IgD-negative memory B cell (primary cell): Measurements from ENCODE around the gene C9orf85. TPM values are rescaled to one million over a fixed set of nuclear protein-coding genes. Genes with fewer than 3 reads are reported as not detected.
"Not testable (repeated sequence)": the region's sequence is repeated elsewhere in the genome, so short reads cannot be mapped to it uniquely, and the experiment has no call there.

Source experiments
- H3K27ac Mint-ChIP-seq, 3 donors: one replicate each; pipeline ENCODE4 v1.8.0; 2020 to 2022; ENCODE audit warnings: mild to moderate bottlenecking in 3 of 3, mixed read lengths in 3 of 3, moderate library complexity in 1 of 3
- H3K27me3 Mint-ChIP-seq: one replicate; pipeline ENCODE4 v1.8.0; 2021; ENCODE audit warnings: mixed read lengths
- H3K36me3 Mint-ChIP-seq: one replicate; pipeline ENCODE4 v1.8.0; 2020; ENCODE audit warnings: mild to moderate bottlenecking, mixed read lengths
- H3K4me1 Mint-ChIP-seq, 3 donors: one replicate each; pipeline ENCODE4 v1.8.0; 2020 to 2022; ENCODE audit warnings: mixed read lengths in 3 of 3, mild to moderate bottlenecking in 1 of 3
- H3K4me3 Mint-ChIP-seq, 4 donors: one replicate each; pipeline ENCODE4 v1.8.0; 2020 to 2022; ENCODE audit warnings: mild to moderate bottlenecking in 4 of 4, mixed read lengths in 4 of 4, moderate library complexity in 3 of 4
- H3K9me3 Mint-ChIP-seq, 3 donors: one replicate each; pipeline ENCODE4 v1.8.0; 2020 to 2021; ENCODE audit warnings: mixed read lengths in 3 of 3, mild to moderate bottlenecking in 1 of 3
- polyA plus RNA-seq: library from polyadenylated mRNA; unstranded; fragments of 300-500 nt; fragmentation: Illumina TruSeq; gene quantifications from one replicate; pipeline ENCODE4 v1.2.3, GENCODE V29; 2021

The C9orf85 gene
- polyA plus RNA-seq, 1 donor from 2014 or later = 14.2 TPM

- peak overlapping the region in 1 of 3 donors; percentile 9 for H3K27ac Mint-ChIP-seq
- peaks cover 36 to 57% (median 37%) of the 10 kb centered on the region in 3 donors for H3K4me1 Mint-ChIP-seq
- H3K27me3 Mint-ChIP-seq = no peaks in the 10 kb centered on the region
- peak overlapping the region in 2 of 4 donors; percentile 14 to 75 for H3K4me3 Mint-ChIP-seq
- H3K36me3 Mint-ChIP-seq = peaks cover 5% of the 10 kb centered on the region
- H3K9me3 Mint-ChIP-seq = no peaks in the 10 kb centered on the region
Observed at GRCh38 chr9:71891557-71892189, 19.8 kb upstream of the C9orf85 start.

- Mint-ChIP-seq H3K4me1 (peaks cover 43 to 66% (median 47%) of the 10 kb centered on the region in 3 donors), H3K27me3 (no peaks in the 10 kb centered on the region), H3K4me3 (peak overlapping the region in 1 of 4 donors; percentile 49), H3K36me3 (peaks cover 2% of the 10 kb centered on the region), H3K27ac (no peak overlapping the region), H3K9me3 (no peaks in the 10 kb centered on the region)
Observed at GRCh38 chr9:71895117-71895516, 16.3 kb upstream of the C9orf85 start.

GRCh38 chr9:71895955-71896354, 15.5 kb upstream of the C9orf85 start:
- Mint-ChIP-seq H3K9me3 (no peaks in the 10 kb centered on the region), H3K4me1 (peaks cover 45 to 71% (median 50%) of the 10 kb centered on the region in 3 donors), H3K36me3 (peaks cover 2% of the 10 kb centered on the region), H3K4me3 (no peak overlapping the region), H3K27ac (peak overlapping the region in 2 of 3 donors; percentile 3 to 79), H3K27me3 (no peaks in the 10 kb centered on the region)

GRCh38 chr9:71896761-71897160, 14.7 kb upstream of the C9orf85 start:
- Mint-ChIP-seq H3K27ac (peak overlapping the region in 2 of 3 donors; percentile 19 to 79), H3K27me3 (no peaks in the 10 kb centered on the region), H3K4me1 (peaks cover 45 to 70% (median 48%) of the 10 kb centered on the region in 3 donors), H3K36me3 (no peaks in the 10 kb centered on the region), H3K9me3 (no peaks in the 10 kb centered on the region), H3K4me3 (peak overlapping the region in 3 of 4 donors; percentile 19 to 88 (median 78))

GRCh38 chr9:71897577-71897976, 13.9 kb upstream of the C9orf85 start:
- no peaks in the 10 kb centered on the region for H3K27me3 Mint-ChIP-seq
- no peaks in the 10 kb centered on the region for H3K9me3 Mint-ChIP-seq
- H3K4me3 Mint-ChIP-seq = peak overlapping the region in 3 of 4 donors; percentile 11 to 19 (median 13)
- peaks cover 53 to 77% (median 55%) of the 10 kb centered on the region in 3 donors for H3K4me1 Mint-ChIP-seq
- H3K27ac Mint-ChIP-seq = peak overlapping the region in 1 of 3 donors; percentile 29
- no peaks in the 10 kb centered on the region for H3K36me3 Mint-ChIP-seq

GRCh38 chr9:71898756-71899155, 12.7 kb upstream of the C9orf85 start:
- H3K9me3 Mint-ChIP-seq, H3K27ac Mint-ChIP-seq, H3K27me3 Mint-ChIP-seq, H3K36me3 Mint-ChIP-seq, H3K4me3 Mint-ChIP-seq: not testable (repeated sequence)
- H3K4me1 Mint-ChIP-seq = peaks cover 53 to 80% (median 55%) of the 10 kb centered on the region in 3 donors

- Mint-ChIP-seq H3K27me3 (no peaks in the 10 kb centered on the region), H3K9me3 (no peaks in the 10 kb centered on the region), H3K4me3 (peak overlapping the region in 3 of 4 donors; percentile 13 to 51 (median 47)), H3K36me3 (peaks cover 2% of the 10 kb centered on the region), H3K27ac (peak overlapping the region in 2 of 3 donors; percentile 39 to 61), H3K4me1 (peaks cover 42 to 66% (median 52%) of the 10 kb centered on the region in 3 donors)
Observed at GRCh38 chr9:71901695-71902597, 9.5 kb upstream of the C9orf85 start.

GRCh38 chr9:71904076-71904475, 7.4 kb upstream of the C9orf85 start:
- H3K4me3 Mint-ChIP-seq = no peak overlapping the region
- peaks cover 41 to 60% (median 48%) of the 10 kb centered on the region in 3 donors for H3K4me1 Mint-ChIP-seq
- peaks cover 2% of the 10 kb centered on the region for H3K27me3 Mint-ChIP-seq
- no peak overlapping the region for H3K27ac Mint-ChIP-seq
- peaks cover 2% of the 10 kb centered on the region for H3K36me3 Mint-ChIP-seq
- H3K9me3 Mint-ChIP-seq = no peaks in the 10 kb centered on the region

- peak overlapping the region in 3 of 4 donors; percentile 94 to 100 (median 100) for H3K4me3 Mint-ChIP-seq
- H3K27me3 Mint-ChIP-seq = peaks cover 9% of the 10 kb centered on the region
- peaks cover 43 to 53% (median 43%) of the 10 kb centered on the region in 3 donors for H3K4me1 Mint-ChIP-seq
- peak overlapping the region; percentile 13 to 73 (median 22) for H3K27ac Mint-ChIP-seq
- H3K9me3 Mint-ChIP-seq = no peaks in the 10 kb centered on the region
- peaks cover 5% of the 10 kb centered on the region for H3K36me3 Mint-ChIP-seq
Observed at GRCh38 chr9:71908825-71909224, 2.6 kb upstream of the C9orf85 start.

GRCh38 chr9:71909887-71910649, 1.4 kb upstream of the C9orf85 start:
- peak overlapping the region; percentile 94 to 100 (median 100) for H3K4me3 Mint-ChIP-seq
- peaks cover 5% of the 10 kb centered on the region for H3K36me3 Mint-ChIP-seq
- H3K9me3 Mint-ChIP-seq = no peaks in the 10 kb centered on the region
- peaks cover 40 to 50% (median 46%) of the 10 kb centered on the region in 3 donors for H3K4me1 Mint-ChIP-seq
- H3K27ac Mint-ChIP-seq = peak overlapping the region; percentile 35 to 90 (median 66)
- H3K27me3 Mint-ChIP-seq = peaks cover 9% of the 10 kb centered on the region

GRCh38 chr9:71910650-71911060, 784 bp upstream of the C9orf85 start:
- H3K27me3 Mint-ChIP-seq = peaks cover 9% of the 10 kb centered on the region
- peaks cover 3% of the 10 kb centered on the region for H3K36me3 Mint-ChIP-seq
- H3K4me1 Mint-ChIP-seq = peaks cover 41 to 50% (median 47%) of the 10 kb centered on the region in 3 donors
- peak overlapping the region; percentile 91 to 98 (median 95) for H3K27ac Mint-ChIP-seq
- H3K9me3 Mint-ChIP-seq = no peaks in the 10 kb centered on the region
- peak overlapping the region; percentile 98 to 100 (median 100) for H3K4me3 Mint-ChIP-seq

GRCh38 chr9:71911908-71912335, 483 bp downstream of the C9orf85 start:
- peaks cover 3% of the 10 kb centered on the region for H3K36me3 Mint-ChIP-seq

GRCh38 chr9:71915495-71915894, 4.1 kb downstream of the C9orf85 start:
- H3K36me3 Mint-ChIP-seq = peaks cover 6% of the 10 kb centered on the region
- no peaks in the 10 kb centered on the region for H3K27me3 Mint-ChIP-seq
- peaks cover 27 to 42% (median 37%) of the 10 kb centered on the region in 3 donors for H3K4me1 Mint-ChIP-seq
- H3K27ac Mint-ChIP-seq = no peak overlapping the region
- H3K4me3 Mint-ChIP-seq = no peak overlapping the region
- H3K9me3 Mint-ChIP-seq = no peaks in the 10 kb centered on the region

More at GRCh38 chr9:71911908-71912335, 483 bp downstream of the C9orf85 start:
- peak overlapping the region; percentile 91 to 98 (median 95) for H3K27ac Mint-ChIP-seq
- peaks cover 41 to 51% (median 51%) of the 10 kb centered on the region in 3 donors for H3K4me1 Mint-ChIP-seq
- H3K4me3 Mint-ChIP-seq = peak overlapping the region; percentile 98 to 100 (median 100)
- peaks cover 9% of the 10 kb centered on the region for H3K27me3 Mint-ChIP-seq
- H3K9me3 Mint-ChIP-seq = no peaks in the 10 kb centered on the region

GRCh38 chr9:71916834-71917534, 5.5 kb downstream of the C9orf85 start:
- Mint-ChIP-seq H3K27me3 (no peaks in the 10 kb centered on the region), H3K4me3 (no peak overlapping the region), H3K9me3 (no peaks in the 10 kb centered on the region), H3K4me1 (peaks cover 20 to 38% (median 30%) of the 10 kb centered on the region in 3 donors), H3K27ac (no peak overlapping the region), H3K36me3 (peaks cover 6% of the 10 kb centered on the region)
